Common myeloid progenitor, CD34-positive (primary cell): ENCODE data around the gene GIGYF2.
A peak's percentile ranks its signal among the peaks of the same experiment; 100 is the strongest.
"Not testable (repeated sequence)": the region's sequence is repeated elsewhere in the genome, so short reads cannot be mapped to it uniquely, and the experiment has no call there.

Experiments used
- CTCF ChIA-PET: fragments of 350-600 bp; sonication (Branson Sonifier 250); formaldehyde crosslinking; loops from one replicate; lab custom pipeline; 2021; ENCODE audit warnings: antibody characterized with exemption; lab: Charles Lee
- POLR2A ChIA-PET: fragments of 350-600 bp; sonication (Branson Sonifier 250); formaldehyde crosslinking; loops from one replicate; lab custom pipeline; 2021; ENCODE audit warnings: antibody characterized with exemption; lab: Charles Lee
- DNase-seq, 3 donors: peaks; one replicate each; pipeline versions ENCODE4 v3.0.0 to v3.0.0-alpha.2; 2013
- H3K27ac ChIP-seq, 2 experiments: 1 replicate in 1 of 2; 2 replicates in 1 of 2; pipeline ENCODE4 v1.7.0; 2013; ENCODE audit warnings: inconsistent platforms in 2 of 2, low read length in 2 of 2, mild to moderate bottlenecking in 2 of 2, low read depth in 1 of 2, moderate library complexity in 1 of 2; ENCODE audit not compliant: severe bottlenecking in 2 of 2, insufficient read depth in 1 of 2, poor library complexity in 1 of 2
- H3K27me3 ChIP-seq, 5 experiments: replicated peaks in 2 of 5; 1 replicate in 3 of 5; 2 replicates in 2 of 5; pipeline versions ENCODE4 v1.6.1 to v1.7.0; 2013; ENCODE audit warnings: low read length in 4 of 5, mild to moderate bottlenecking in 2 of 5, moderate library complexity in 2 of 5, inconsistent platforms in 1 of 5; ENCODE audit not compliant: insufficient read depth in 5 of 5, control insufficient read depth in 4 of 5
- H3K36me3 ChIP-seq, 4 experiments: 1 replicate in 2 of 4; 2 replicates in 2 of 4; pipeline versions ENCODE4 v1.6.1 to v1.7.0; 2013; ENCODE audit warnings: low read length in 3 of 4, control low read depth in 1 of 4, mild to moderate bottlenecking in 1 of 4; ENCODE audit not compliant: control insufficient read depth in 4 of 4, insufficient read depth in 4 of 4
- H3K4me1 ChIP-seq, 4 experiments: 1 replicate in 3 of 4; 2 replicates in 1 of 4; pipeline versions ENCODE4 v1.6.1 to v1.7.1; 2013; ENCODE audit warnings: low read length in 3 of 4, mild to moderate bottlenecking in 3 of 4, control low read depth in 1 of 4, inconsistent platforms in 1 of 4, moderate library complexity in 1 of 4; ENCODE audit not compliant: control insufficient read depth in 4 of 4, insufficient read depth in 4 of 4; ENCODE audit errors: control extremely low read depth in 1 of 4
- H3K4me3 ChIP-seq, 7 experiments: 1 replicate in 4 of 7; 2 replicates in 3 of 7; pipeline versions ENCODE4 v1.5.1 to v1.7.0; 2013; ENCODE audit warnings: mild to moderate bottlenecking in 7 of 7, low read length in 6 of 7, moderate library complexity in 6 of 7, inconsistent platforms in 2 of 7, low read depth in 2 of 7, control low read depth in 1 of 7; ENCODE audit not compliant: insufficient read depth in 4 of 7, control insufficient read depth in 1 of 7; ENCODE audit errors: extremely low read depth in 1 of 7
- H3K9me3 ChIP-seq, 5 experiments: 1 replicate in 4 of 5; 2 replicates in 1 of 5; pipeline versions ENCODE4 v1.6.1 to v1.7.1; 2013; ENCODE audit warnings: low read length in 4 of 5, mild to moderate bottlenecking in 2 of 5, inconsistent platforms in 1 of 5, low read depth in 1 of 5, moderate library complexity in 1 of 5; ENCODE audit not compliant: control insufficient read depth in 4 of 5, insufficient read depth in 2 of 5; ENCODE audit errors: control extremely low read depth in 1 of 5
- WGBS: methylation state at CpG from one replicate; pipeline ENCODE4 v1.1.5; 2013; ENCODE audit not compliant: insufficient coverage; 5-methylcytosine and 5-hydroxymethylcytosine counted together

Gene GIGYF2

DNA sequence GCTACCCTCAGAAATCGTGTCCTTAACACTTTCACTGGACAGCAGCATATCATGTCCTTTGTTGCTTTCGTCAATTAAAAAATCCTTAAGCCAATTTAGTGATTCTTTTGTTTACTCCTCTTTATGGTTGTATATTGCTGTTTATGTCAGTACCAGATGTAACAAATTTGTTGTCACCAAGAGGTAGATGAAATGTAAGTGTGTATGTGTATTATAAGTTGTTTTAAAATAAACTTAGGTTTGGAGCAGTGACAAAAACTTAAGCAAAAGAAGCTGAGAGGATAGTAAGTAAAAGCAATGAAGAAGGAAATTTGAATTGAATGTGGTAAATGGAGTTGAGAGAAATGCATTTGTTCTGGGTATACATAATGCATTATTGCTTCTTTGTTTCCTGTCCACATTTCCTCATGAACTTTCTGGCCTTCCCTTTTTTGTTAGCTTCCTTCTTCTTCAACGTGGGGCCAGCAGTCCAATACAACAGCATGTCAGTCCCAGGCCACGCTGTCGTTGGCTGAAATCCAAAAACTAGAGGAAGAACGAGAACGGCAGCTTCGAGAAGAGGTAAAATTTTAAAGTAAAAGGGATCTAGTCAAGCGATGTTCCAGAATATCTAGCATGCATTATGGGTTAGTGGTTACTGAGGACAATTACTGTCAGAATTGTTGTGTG lies 142.4 kb downstream of the GIGYF2 start:
- Histone ChIP-seq H3K4me1 (peaks cover 19 to 31% (median 26%) of the 10 kb centered on the region in 4 experiments), H3K36me3 (peaks cover 13 to 58% (median 38%) of the 10 kb centered on the region in 4 experiments), H3K9me3 (no peaks in the 10 kb centered on the region), H3K27me3 (no peaks in the 10 kb centered on the region), H3K4me3 (no peak overlapping the region), H3K27ac (peak overlapping the region in 1 of 2 experiments; percentile 37)
- 27% methylated on average over 9 of the region's 9 CpGs for WGBS
- ChIA-PET CTCF (interaction anchor here (1.1 to 1.8 kb wide), 2 partner anchors 14 to 42 kb away, joined by 3 to 5 read pairs; no protein-coding TSS in a partner anchor), POLR2A (interaction anchor here (0.6 kb wide), 1 partner anchor 372 kb away, joined by 3 read pairs; no protein-coding TSS in a partner anchor)
- DNase-seq = peak; percentile 40 to 83 (median 78)

DNA sequence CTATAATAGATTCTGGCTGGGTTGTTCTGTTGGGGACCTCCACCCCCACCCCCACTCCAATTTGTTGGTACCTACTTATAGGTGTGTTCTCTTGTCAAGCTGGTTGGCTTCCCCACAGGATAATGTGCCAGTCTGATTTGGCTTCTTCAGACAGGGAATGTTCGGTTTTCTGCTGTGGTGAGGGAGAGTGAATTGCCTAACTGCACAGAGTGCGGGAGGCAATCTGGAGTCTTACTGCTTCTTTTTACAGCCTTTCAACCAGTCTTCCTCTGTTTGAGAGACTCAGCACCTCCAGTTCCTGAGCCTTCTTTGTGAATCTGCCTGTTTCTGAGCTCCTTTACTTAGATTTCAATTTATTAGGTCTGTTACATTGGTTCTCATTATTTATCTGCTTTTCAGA lies 145.6 kb downstream of the GIGYF2 start:
- Histone ChIP-seq H3K27me3 (no peaks in the 10 kb centered on the region), H3K27ac (no peak overlapping the region), H3K36me3 (peaks cover 21 to 71% (median 49%) of the 10 kb centered on the region in 4 experiments), H3K4me1 (peaks cover 18 to 24% (median 22%) of the 10 kb centered on the region in 4 experiments), H3K4me3 (no peak overlapping the region), H3K9me3 (no peaks in the 10 kb centered on the region)
- 100% methylated on average over 2 of the region's 2 CpGs for WGBS
- DNase-seq = no peak
- CTCF ChIA-PET = interaction anchor here (1.0 to 4.1 kb wide), 3 partner anchors 9 to 31 kb away, joined by 3 to 24 read pairs (median 3); no protein-coding TSS in a partner anchor
- POLR2A ChIA-PET = no interaction called here

DNA sequence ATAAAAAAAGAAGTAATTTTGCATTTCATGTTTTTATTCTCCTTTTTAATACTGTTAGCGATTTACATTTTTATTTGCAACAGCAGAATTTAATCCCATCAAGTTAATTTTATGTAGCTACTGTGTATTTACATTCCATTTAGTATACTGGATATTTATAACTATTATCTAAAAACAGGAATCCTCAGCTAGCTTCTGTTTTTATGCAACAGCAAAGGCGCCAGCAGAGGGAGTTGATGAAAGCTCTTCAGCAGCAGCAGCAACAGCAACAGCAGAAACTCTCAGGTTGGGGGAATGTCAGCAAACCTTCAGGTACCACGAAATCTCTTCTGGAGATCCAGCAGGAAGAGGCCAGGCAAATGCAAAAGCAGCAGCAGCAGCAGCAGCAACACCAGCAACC lies 146.7 kb downstream of the GIGYF2 start:
- no peak overlapping the region for H3K27ac ChIP-seq
- H3K27me3 ChIP-seq = no peaks in the 10 kb centered on the region
- CTCF ChIA-PET = interaction anchor here (4.1 kb wide), 1 partner anchor 10 kb away, joined by 24 read pairs; no protein-coding TSS in a partner anchor
- WGBS = 100% methylated on average over 2 of the region's 3 CpGs
- H3K4me1 ChIP-seq = peaks cover 8 to 12% (median 11%) of the 10 kb centered on the region in 4 experiments
- no peak overlapping the region for H3K4me3 ChIP-seq
- peak in 1 of 3 donors; percentile 11 for DNase-seq
- H3K9me3 ChIP-seq = no peaks in the 10 kb centered on the region
- POLR2A ChIA-PET = no interaction called here
- peaks cover 21 to 78% (median 57%) of the 10 kb centered on the region in 4 experiments for H3K36me3 ChIP-seq

DNA sequence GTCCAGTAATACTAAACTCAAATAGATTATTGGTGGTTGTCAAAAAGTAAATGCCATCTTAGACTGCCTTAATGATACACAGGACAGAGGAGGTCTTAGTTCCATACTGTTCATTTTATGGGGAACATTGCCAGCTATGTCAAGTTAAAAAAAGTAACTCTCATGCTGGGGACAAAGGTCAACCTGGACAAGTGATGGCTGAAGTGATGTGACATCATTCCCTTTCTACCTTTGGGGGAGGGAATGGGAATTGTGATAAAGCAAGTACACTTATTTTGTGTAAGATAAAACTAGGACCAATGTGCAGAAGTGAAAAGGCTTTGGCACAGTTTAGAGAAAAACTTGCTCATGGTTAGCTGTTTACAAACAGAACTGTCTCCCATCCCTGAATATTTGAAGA lies 148.9 kb downstream of the GIGYF2 start:
- CTCF ChIA-PET = interaction anchor here (0.6 kb wide), 1 partner anchor 10 kb away, joined by 3 read pairs; no protein-coding TSS in a partner anchor
- H3K36me3 ChIP-seq = peaks cover 30 to 85% (median 64%) of the 10 kb centered on the region in 4 experiments

DNA sequence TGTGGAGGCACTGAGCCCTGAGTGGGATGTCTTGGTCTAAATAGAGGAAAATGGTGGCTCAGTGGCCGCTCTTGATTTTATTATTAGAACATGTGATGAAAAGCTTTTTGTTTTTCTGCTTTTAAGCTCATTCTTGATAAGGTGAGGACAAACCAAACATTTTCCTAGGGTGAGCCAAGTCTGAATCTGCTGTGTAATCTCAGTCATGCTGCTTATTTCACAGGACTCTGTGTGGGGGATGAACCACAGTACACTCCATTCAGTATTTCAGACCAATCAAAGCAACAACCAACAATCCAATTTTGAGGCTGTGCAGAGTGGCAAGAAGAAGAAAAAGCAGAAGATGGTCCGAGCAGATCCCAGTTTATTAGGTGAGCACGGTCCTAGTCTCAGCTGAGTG lies 152.9 kb downstream of the GIGYF2 start:
- CTCF ChIA-PET = interaction anchor here (0.7 to 1.6 kb wide), 5 partner anchors 22 to 204 kb away, joined by 3 to 6 read pairs (median 3); no protein-coding TSS in a partner anchor

More for the DNA sequence above, 148.9 kb downstream of the GIGYF2 start:
- Histone ChIP-seq H3K4me3 (no peak overlapping the region), H3K27me3 (no peaks in the 10 kb centered on the region), H3K4me1 (no peaks in the 10 kb centered on the region), H3K27ac (no peak overlapping the region), H3K9me3 (no peaks in the 10 kb centered on the region)
- DNase-seq = no peak
- POLR2A ChIA-PET = no interaction called here

DNA sequence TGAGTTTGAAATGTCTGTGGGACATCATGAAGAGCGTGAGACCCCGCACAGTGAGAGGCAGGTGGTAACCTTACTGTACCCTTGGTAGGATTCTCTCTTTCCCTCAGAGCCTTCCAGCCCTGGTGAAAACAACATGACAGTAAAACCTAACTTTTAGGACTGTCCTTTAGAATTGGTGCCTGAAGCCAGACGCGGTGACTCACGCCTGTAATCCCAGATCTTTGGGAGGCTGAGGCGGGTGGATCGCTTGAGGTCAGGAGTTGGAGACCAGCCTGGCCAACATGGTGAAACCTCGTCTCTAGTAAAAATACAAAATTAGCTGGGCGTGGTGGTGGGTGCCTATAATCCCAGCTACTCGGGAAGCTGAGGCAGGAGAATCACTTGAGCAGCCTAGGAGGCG lies 154.9 kb downstream of the GIGYF2 start:
- WGBS = 98% methylated on average over 8 of the region's 11 CpGs
- DNase-seq, POLR2A ChIA-PET, H3K9me3 ChIP-seq, H3K4me1 ChIP-seq, H3K27me3 ChIP-seq, H3K4me3 ChIP-seq, H3K27ac ChIP-seq: not testable (repeated sequence)
- peaks cover 16 to 74% (median 56%) of the 10 kb centered on the region in 4 experiments for H3K36me3 ChIP-seq
- CTCF ChIA-PET = interaction anchor here (0.7 to 4.1 kb wide), 6 partner anchors 9 to 398 kb away, joined by 3 to 24 read pairs (median 4); no protein-coding TSS in a partner anchor

More for the DNA sequence above, 152.9 kb downstream of the GIGYF2 start:
- POLR2A ChIA-PET = no interaction called here
- peaks cover 0 to 1% (median 0%) of the 10 kb centered on the region in 4 experiments for H3K4me1 ChIP-seq
- H3K4me3 ChIP-seq = no peak overlapping the region
- WGBS = 100% methylated on average over 1 of the region's 3 CpGs
- no peak overlapping the region for H3K27ac ChIP-seq
- H3K27me3 ChIP-seq = no peaks in the 10 kb centered on the region
- no peaks in the 10 kb centered on the region for H3K9me3 ChIP-seq
- no peak for DNase-seq
- H3K36me3 ChIP-seq = peaks cover 22 to 75% (median 56%) of the 10 kb centered on the region in 4 experiments

DNA sequence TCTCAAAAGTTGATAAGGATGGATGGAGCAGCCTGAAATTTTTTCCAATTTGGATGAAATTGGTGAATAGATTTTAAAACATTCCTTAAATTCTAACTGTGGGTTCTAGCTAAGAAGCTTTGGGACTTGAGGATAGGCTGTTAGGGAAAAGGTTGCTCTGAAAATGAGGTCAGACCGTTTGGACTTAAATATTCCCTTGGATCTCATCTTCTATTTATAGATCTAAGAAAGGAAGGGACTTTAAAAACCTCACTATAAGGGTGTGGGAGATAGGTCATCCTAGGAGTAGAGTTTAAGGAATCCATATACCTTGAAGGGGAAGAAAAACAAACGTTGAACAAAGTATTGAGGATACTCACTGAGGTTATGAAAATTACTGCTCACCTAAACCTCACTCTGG lies 155.5 kb downstream of the GIGYF2 start:
- Histone ChIP-seq H3K36me3 (peaks cover 22 to 74% (median 54%) of the 10 kb centered on the region in 4 experiments), H3K4me1 (peaks cover 0 to 1% (median 0%) of the 10 kb centered on the region in 4 experiments), H3K27ac (no peak overlapping the region), H3K4me3 (no peak overlapping the region), H3K9me3 (no peaks in the 10 kb centered on the region), H3K27me3 (no peaks in the 10 kb centered on the region)
- no CpG with 5 or more reads among the region's 2 CpGs for WGBS
- no peak for DNase-seq
- ChIA-PET POLR2A (no interaction called here), CTCF (interaction anchor here (0.7 to 4.1 kb wide), 14 partner anchors 8 to 401 kb away, joined by 3 to 24 read pairs (median 6); partner anchors contain the start of genes ATG16L1 and INPP5D)
